CD8-positive, alpha-beta memory T cell (primary cell): ENCODE measurements around the gene CREB5. TPM values are rescaled to one million over a fixed set of nuclear protein-coding genes. Genes with fewer than 3 reads are reported as not detected.
"Not testable (repeated sequence)": the region's sequence is repeated elsewhere in the genome, so short reads cannot be mapped to it uniquely, and the experiment has no call there.

Source experiments
- CTCF ChIA-PET: fragments of 350-600 bp; sonication (Branson Sonifier 250); formaldehyde crosslinking; loops from one replicate; lab custom pipeline; 2021; ENCODE audit warnings: antibody characterized with exemption; lab: Charles Lee
- POLR2A ChIA-PET: fragments of 350-600 bp; sonication (Branson Sonifier 250); formaldehyde crosslinking; loops from one replicate; lab custom pipeline; 2021; ENCODE audit warnings: antibody characterized with exemption; lab: Charles Lee
- DNase-seq, 5 donors: peaks; one replicate each; pipeline versions ENCODE4 v3.0.0 to v3.0.0-alpha.2; 2020 to 2022; ENCODE audit warnings: mixed read lengths in 1 of 5
- H3K27ac ChIP-seq: one replicate; pipeline ENCODE4 v1.7.0; 2013; ENCODE audit warnings: low read depth, mild to moderate bottlenecking, low read length, moderate library complexity
- H3K27me3 ChIP-seq: 2 replicates; pipeline ENCODE4 v1.7.0; 2013; ENCODE audit warnings: low read length, mild to moderate bottlenecking; ENCODE audit not compliant: insufficient read depth, poor library complexity, severe bottlenecking
- H3K36me3 ChIP-seq: 2 replicates; pipeline ENCODE4 v1.7.0; 2013; ENCODE audit warnings: mild to moderate bottlenecking, low read length, moderate library complexity; ENCODE audit not compliant: insufficient read depth
- H3K4me1 ChIP-seq: 2 replicates; pipeline ENCODE4 v1.7.0; 2013; ENCODE audit warnings: mild to moderate bottlenecking, low read length, moderate library complexity; ENCODE audit not compliant: insufficient read depth
- H3K4me3 ChIP-seq: 2 replicates; pipeline ENCODE4 v1.7.0; 2013; ENCODE audit warnings: mild to moderate bottlenecking, low read length
- H3K9me3 ChIP-seq: 2 replicates; pipeline ENCODE4 v1.7.0; 2013; ENCODE audit warnings: mild to moderate bottlenecking, low read length
- H3K27ac Mint-ChIP-seq, 8 donors: one replicate each; pipeline ENCODE4 v1.8.0; 2020 to 2021; ENCODE audit warnings: mixed read lengths in 8 of 8, mild to moderate bottlenecking in 6 of 8, inconsistent platforms in 3 of 8, moderate library complexity in 3 of 8
- H3K27me3 Mint-ChIP-seq, 2 donors: one replicate each; pipeline ENCODE4 v1.8.0; 2020 to 2021; ENCODE audit warnings: mixed read lengths in 2 of 2, mild to moderate bottlenecking in 1 of 2, moderate library complexity in 1 of 2
- H3K36me3 Mint-ChIP-seq, 3 donors: one replicate each; pipeline ENCODE4 v1.8.0; 2020 to 2021; ENCODE audit warnings: mixed read lengths in 3 of 3, inconsistent platforms in 1 of 3, mild to moderate bottlenecking in 1 of 3
- H3K4me1 Mint-ChIP-seq, 3 donors: one replicate each; pipeline ENCODE4 v1.8.0; 2020 to 2021; ENCODE audit warnings: mixed read lengths in 3 of 3, inconsistent platforms in 1 of 3, mild to moderate bottlenecking in 1 of 3
- H3K4me3 Mint-ChIP-seq, 7 donors: one replicate each; pipeline ENCODE4 v1.8.0; 2020 to 2021; ENCODE audit warnings: mixed read lengths in 7 of 7, mild to moderate bottlenecking in 6 of 7, moderate library complexity in 4 of 7, inconsistent platforms in 2 of 7
- H3K9me3 Mint-ChIP-seq, 5 donors: one replicate each; pipeline ENCODE4 v1.8.0; 2020 to 2022; ENCODE audit warnings: mixed read lengths in 5 of 5, mild to moderate bottlenecking in 3 of 5, moderate library complexity in 2 of 5, inconsistent platforms in 1 of 5
- polyA plus RNA-seq: library from polyadenylated mRNA; unstranded; fragments of 300-500 nt; fragmentation: Illumina TruSeq; gene quantifications from one replicate; pipeline ENCODE4 v1.2.3, GENCODE V29; 2021
- total RNA-seq, 2 experiments: library from RNA; stranded (reverse); gene quantifications; one replicate each; pipeline ENCODE4 v1.2.3, GENCODE V29; 2021

CREB5 gene
- total and polyA plus RNA-seq, 3 experiments from 2014 or later = not detected

DNA sequence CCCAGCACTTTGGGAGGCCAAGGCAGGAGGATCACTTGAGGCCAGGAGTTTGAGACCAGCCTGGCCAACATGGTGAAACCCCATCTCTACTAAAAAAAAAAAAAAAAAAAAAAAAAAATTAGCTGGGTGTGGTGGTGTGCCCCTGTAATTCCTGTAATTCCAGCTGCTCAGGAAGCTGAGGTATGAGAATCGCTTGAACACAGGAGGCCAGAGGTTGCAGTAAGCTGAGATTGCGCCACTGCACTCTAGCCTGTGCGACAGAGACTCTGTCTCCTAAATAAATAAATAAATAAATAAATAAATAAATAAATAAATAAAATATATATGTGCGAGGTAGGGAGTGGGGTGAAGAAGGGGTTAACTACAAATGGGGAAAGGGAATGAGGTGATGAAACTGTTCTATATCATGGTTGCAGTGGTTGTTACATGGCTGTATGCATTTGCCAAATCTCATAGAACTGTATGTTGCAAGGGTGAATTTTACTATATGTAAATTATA lies 199.1 kb downstream of the CREB5 start:
- H3K27me3 Mint-ChIP-seq, H3K27ac ChIP-seq, CTCF ChIA-PET, H3K4me1 ChIP-seq, H3K36me3 Mint-ChIP-seq, H3K4me3 ChIP-seq, H3K27me3 ChIP-seq, POLR2A ChIA-PET, H3K9me3 Mint-ChIP-seq, H3K36me3 ChIP-seq, H3K4me3 Mint-ChIP-seq, DNase-seq, H3K27ac Mint-ChIP-seq, H3K9me3 ChIP-seq, H3K4me1 Mint-ChIP-seq: not testable (repeated sequence)

DNA sequence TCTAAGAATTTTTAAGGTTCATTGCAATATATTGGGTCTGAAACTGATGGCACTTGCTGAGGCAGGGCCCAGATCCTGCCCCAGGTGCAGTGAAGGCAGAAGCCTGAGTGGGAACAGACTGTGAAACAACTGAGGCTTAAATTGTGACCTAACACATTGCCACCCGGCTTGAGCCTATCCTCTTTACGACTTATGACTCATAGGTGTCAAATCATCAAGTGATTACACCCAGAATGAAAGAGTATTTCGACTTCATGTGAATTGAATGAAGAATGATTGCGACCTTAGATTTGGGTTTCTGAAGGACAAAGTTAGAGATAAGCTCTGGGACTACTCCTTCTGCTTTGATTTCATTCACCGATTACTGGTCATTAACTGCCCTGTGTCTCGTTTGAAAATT lies 200.9 kb downstream of the CREB5 start:
- H3K4me3 Mint-ChIP-seq = no peak overlapping the region
- no peaks in the 10 kb centered on the region for H3K4me1 Mint-ChIP-seq
- peaks cover 2 to 7% of the 10 kb centered on the region in 2 donors for H3K27me3 Mint-ChIP-seq
- H3K9me3 ChIP-seq = no peaks in the 10 kb centered on the region
- peaks cover 0 to 3% (median 0%) of the 10 kb centered on the region in 5 donors for H3K9me3 Mint-ChIP-seq
- CTCF ChIA-PET = no interaction called here
- no peak overlapping the region for H3K4me3 ChIP-seq
- no peak for DNase-seq
- H3K27me3 ChIP-seq = no peaks in the 10 kb centered on the region
- H3K4me1 ChIP-seq = no peaks in the 10 kb centered on the region
- H3K36me3 ChIP-seq = no peaks in the 10 kb centered on the region
- H3K36me3 Mint-ChIP-seq = no peaks in the 10 kb centered on the region
- no peak overlapping the region for H3K27ac Mint-ChIP-seq
- POLR2A ChIA-PET = no interaction called here
- no peak overlapping the region for H3K27ac ChIP-seq

DNA sequence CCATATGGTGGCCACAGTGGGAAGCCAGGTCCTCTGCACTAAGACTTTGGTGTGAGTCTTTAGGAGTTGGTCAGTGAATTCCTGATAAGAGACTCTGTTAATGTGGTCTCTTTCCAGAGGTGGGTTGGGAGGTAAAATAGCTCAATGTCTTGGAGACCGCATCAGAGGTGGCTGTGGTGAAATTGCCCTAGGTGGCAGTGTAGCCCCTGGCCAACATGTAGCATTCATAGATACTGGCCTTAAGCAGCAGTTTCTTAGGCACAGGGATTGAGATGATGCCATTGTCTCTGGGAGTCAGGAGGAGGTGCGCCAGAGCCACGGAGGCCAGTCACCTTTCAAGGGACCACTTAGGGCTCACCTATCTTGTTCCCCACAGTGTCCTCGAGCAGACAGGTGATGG lies 202.8 kb downstream of the CREB5 start:
- no peaks in the 10 kb centered on the region for H3K9me3 ChIP-seq
- H3K36me3 ChIP-seq = no peaks in the 10 kb centered on the region
- Mint-ChIP-seq H3K4me3 (no peak overlapping the region), H3K36me3 (no peaks in the 10 kb centered on the region), H3K9me3 (peaks cover 0 to 3% (median 0%) of the 10 kb centered on the region in 5 donors), H3K4me1 (no peaks in the 10 kb centered on the region), H3K27ac (no peak overlapping the region), H3K27me3 (peaks cover under 1 to 2% of the 10 kb centered on the region in 2 donors)
- no peak overlapping the region for H3K4me3 ChIP-seq
- POLR2A ChIA-PET = no interaction called here
- no peaks in the 10 kb centered on the region for H3K27me3 ChIP-seq
- no peak overlapping the region for H3K27ac ChIP-seq
- no peaks in the 10 kb centered on the region for H3K4me1 ChIP-seq
- CTCF ChIA-PET = no interaction called here
- peak in 1 of 5 donors; percentile 10 for DNase-seq

DNA sequence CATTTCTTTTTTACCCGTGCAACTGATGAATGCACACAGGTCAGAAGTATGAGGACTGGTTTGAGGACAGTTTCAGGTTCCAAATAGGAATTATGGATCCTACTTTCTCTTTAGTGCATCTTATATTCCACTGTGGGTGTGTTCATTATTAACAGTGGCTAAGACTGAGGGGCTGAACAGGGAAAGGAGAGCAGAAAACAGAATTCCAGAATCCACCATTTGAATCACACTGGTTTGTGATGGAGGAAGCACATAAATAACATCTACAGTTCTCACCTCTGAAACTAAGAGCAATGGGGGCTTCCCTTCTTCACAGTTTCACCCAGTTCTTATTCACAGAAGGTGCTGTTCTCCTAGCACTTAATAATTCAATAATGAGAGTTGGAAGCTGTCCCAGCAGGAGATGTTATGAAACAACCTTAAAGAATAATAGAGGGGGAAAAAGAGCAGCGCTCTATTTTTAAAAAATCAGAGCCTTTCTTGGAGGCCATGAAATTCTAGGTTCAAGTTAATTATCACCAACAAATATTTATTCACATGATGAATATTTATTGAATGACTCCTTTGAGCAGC lies 205.1 kb downstream of the CREB5 start:
- no peaks in the 10 kb centered on the region for H3K4me1 ChIP-seq
- no peak overlapping the region for H3K4me3 ChIP-seq
- no peak overlapping the region for H3K27ac ChIP-seq
- Mint-ChIP-seq H3K4me1 (no peaks in the 10 kb centered on the region), H3K4me3 (no peak overlapping the region), H3K27ac (no peak overlapping the region), H3K27me3 (no peaks in the 10 kb centered on the region), H3K36me3 (no peaks in the 10 kb centered on the region), H3K9me3 (peaks cover 0 to 3% (median 0%) of the 10 kb centered on the region in 5 donors)
- no peaks in the 10 kb centered on the region for H3K27me3 ChIP-seq
- ChIA-PET POLR2A (no interaction called here), CTCF (no interaction called here)
- no peaks in the 10 kb centered on the region for H3K9me3 ChIP-seq
- DNase-seq = no peak
- no peaks in the 10 kb centered on the region for H3K36me3 ChIP-seq

DNA sequence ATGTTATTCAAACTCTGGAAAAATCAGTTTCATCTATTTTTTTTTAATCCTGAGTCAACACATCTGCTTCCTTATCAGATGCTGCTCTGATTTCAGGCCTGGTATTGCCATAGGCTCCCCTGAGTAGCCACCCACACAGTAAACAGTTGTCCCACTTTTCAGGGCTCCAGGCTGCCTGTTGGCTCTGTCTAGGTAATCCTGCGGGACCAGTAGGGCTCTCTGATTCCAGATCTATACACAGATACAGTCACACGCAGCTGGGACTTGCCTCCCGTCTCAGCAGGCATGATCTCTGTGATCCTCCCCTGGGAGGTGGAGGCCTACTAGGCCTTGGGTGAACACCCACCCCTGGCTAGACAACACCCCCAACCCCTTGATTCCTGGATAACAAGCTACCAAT lies 206.1 kb downstream of the CREB5 start:
- H3K9me3 ChIP-seq = no peaks in the 10 kb centered on the region
- Mint-ChIP-seq H3K9me3 (peaks cover 0 to 3% (median 0%) of the 10 kb centered on the region in 5 donors), H3K27me3 (no peaks in the 10 kb centered on the region), H3K4me1 (no peaks in the 10 kb centered on the region), H3K36me3 (no peaks in the 10 kb centered on the region), H3K27ac (no peak overlapping the region), H3K4me3 (no peak overlapping the region)
- no peak overlapping the region for H3K27ac ChIP-seq
- no peak for DNase-seq
- no peaks in the 10 kb centered on the region for H3K27me3 ChIP-seq
- no peaks in the 10 kb centered on the region for H3K4me1 ChIP-seq
- H3K36me3 ChIP-seq = no peaks in the 10 kb centered on the region
- H3K4me3 ChIP-seq = no peak overlapping the region
- ChIA-PET CTCF (no interaction called here), POLR2A (no interaction called here)

DNA sequence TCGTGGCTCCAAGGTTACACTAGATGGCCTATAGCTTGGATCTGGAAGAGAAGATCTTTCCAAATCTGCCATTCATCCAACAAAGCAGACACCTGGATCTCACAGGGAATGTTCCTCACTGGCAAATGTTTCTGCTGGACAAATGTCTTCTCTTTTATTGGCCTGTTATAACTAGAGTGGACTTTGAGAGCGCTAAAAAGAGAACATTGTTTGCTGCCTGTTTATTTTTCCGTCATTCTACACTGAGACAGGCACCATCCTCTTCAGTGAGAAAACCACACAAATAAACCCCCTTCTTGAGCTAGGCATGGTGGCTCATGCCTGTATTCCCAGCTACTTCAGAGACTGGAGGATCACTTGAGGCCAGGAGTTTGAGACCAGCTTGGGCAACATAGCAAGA lies 206.9 kb downstream of the CREB5 start:
- CTCF ChIA-PET = no interaction called here
- no peak overlapping the region for H3K4me3 Mint-ChIP-seq

DNA sequence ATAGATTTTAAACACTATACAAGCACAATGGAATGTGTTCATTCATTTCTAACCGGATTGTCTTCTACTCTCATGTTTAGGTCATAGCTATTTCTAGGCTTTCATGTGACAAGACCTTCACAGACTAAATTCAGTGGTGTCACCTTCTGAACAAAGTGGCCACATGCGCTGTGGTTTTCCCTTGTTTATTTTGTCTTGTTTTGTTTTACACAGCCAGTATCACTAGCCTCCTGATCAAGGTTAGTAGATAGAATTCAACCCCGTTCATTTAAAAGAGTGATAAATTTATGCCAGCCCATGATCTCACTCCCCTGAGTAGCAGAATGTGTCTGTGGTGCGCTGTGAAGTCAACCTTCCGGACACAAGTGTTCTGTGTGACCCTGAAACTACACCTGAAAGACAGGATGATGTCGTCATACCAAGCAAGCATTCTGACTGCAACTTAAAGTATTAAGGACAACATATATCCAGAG lies 209.1 kb downstream of the CREB5 start:
- H3K36me3 ChIP-seq = no peaks in the 10 kb centered on the region
- Mint-ChIP-seq H3K27ac (no peak overlapping the region), H3K4me3 (no peak overlapping the region), H3K27me3 (peaks cover 0 to 4% of the 10 kb centered on the region in 2 donors), H3K4me1 (no peaks in the 10 kb centered on the region), H3K36me3 (no peaks in the 10 kb centered on the region), H3K9me3 (peaks cover 0 to 5% (median 0%) of the 10 kb centered on the region in 5 donors)
- ChIA-PET CTCF (no interaction called here), POLR2A (no interaction called here)
- H3K9me3 ChIP-seq = no peaks in the 10 kb centered on the region
- no peaks in the 10 kb centered on the region for H3K27me3 ChIP-seq
- no peak for DNase-seq
- H3K27ac ChIP-seq = no peak overlapping the region
- no peaks in the 10 kb centered on the region for H3K4me1 ChIP-seq
- no peak overlapping the region for H3K4me3 ChIP-seq

More for the DNA sequence above, 206.9 kb downstream of the CREB5 start:
- no peak overlapping the region for H3K27ac ChIP-seq
- H3K4me1 Mint-ChIP-seq = no peaks in the 10 kb centered on the region
- no peaks in the 10 kb centered on the region for H3K27me3 Mint-ChIP-seq
- no peak overlapping the region for H3K27ac Mint-ChIP-seq
- no peak for DNase-seq
- H3K9me3 ChIP-seq = no peaks in the 10 kb centered on the region
- no peak overlapping the region for H3K4me3 ChIP-seq
- no peaks in the 10 kb centered on the region for H3K9me3 Mint-ChIP-seq
- no peaks in the 10 kb centered on the region for H3K36me3 Mint-ChIP-seq
- POLR2A ChIA-PET = no interaction called here
- H3K36me3 ChIP-seq = no peaks in the 10 kb centered on the region
- no peaks in the 10 kb centered on the region for H3K4me1 ChIP-seq
- H3K27me3 ChIP-seq = no peaks in the 10 kb centered on the region

DNA sequence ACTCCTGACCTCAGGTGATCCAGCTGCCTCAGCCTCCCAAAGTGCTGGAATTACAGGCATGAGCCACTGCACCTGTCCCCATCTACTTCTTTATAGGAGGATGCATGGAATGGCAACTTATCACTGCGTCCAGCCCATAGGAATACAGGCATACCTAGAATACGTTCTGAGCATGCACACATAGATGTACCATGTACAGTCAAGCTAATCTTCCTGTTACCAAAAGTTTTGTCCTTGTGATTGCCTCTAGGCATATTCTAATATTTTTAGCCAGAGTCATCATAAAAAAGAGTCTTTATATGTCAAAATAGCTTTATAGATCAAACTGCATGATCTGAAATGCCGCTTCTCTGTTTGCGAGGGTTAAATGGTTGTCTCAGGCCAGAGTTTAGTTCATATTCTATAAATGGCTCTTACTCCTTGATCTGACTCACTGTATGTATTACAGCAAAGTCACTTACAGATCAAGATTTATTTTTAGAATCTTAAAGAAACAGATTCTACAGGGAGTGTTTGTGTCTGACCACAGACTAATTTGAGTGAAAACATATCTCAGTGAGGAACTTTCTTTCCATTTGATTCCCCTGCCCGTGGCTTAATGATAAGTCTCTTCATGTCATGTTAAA lies 210.9 kb downstream of the CREB5 start:
- Histone ChIP-seq H3K4me3 (no peak overlapping the region), H3K27ac (no peak overlapping the region), H3K9me3 (no peaks in the 10 kb centered on the region), H3K4me1 (no peaks in the 10 kb centered on the region), H3K36me3 (no peaks in the 10 kb centered on the region), H3K27me3 (no peaks in the 10 kb centered on the region)
- Mint-ChIP-seq H3K9me3 (peaks cover 0 to 5% (median 0%) of the 10 kb centered on the region in 5 donors), H3K4me3 (no peak overlapping the region), H3K27ac (no peak overlapping the region), H3K36me3 (no peaks in the 10 kb centered on the region), H3K27me3 (peaks cover 0 to 4% of the 10 kb centered on the region in 2 donors), H3K4me1 (no peaks in the 10 kb centered on the region)
- no peak for DNase-seq
- ChIA-PET POLR2A (no interaction called here), CTCF (no interaction called here)
